VCaP (cell line): ENCODE results near the gene GBP5.
"Not testable (repeated sequence)": the region's sequence is repeated elsewhere in the genome, so short reads cannot be mapped to it uniquely, and the experiment has no call there.

Source experiments
- H3K27ac ChIP-seq: fragments of 450-650 bp; 2 replicates; pipeline ENCODE4 v1.5.1; 2017
- CTCF ChIP-seq: fragments of 450-650 bp; conservative IDR thresholded peaks from 2 replicates; pipeline ENCODE4 v1.5.1; 2017; ENCODE audit warnings: mild to moderate bottlenecking, moderate library complexity

Gene GBP5

GRCh38 chr1:89305493-89305892 lies 32.8 kb upstream of the GBP5 start:
- TF ChIP-seq CTCF, result no peak
- no peak overlapping the region for H3K27ac ChIP-seq

- H3K27ac ChIP-seq, result no peak overlapping the region
- TF ChIP-seq CTCF, result no peak
These were observed 32.0 kb upstream of the GBP5 start for GRCh38 chr1:89304572-89305230.

- no peak for TF ChIP-seq CTCF
- no peak overlapping the region for H3K27ac ChIP-seq
These were observed 30.2 kb upstream of the GBP5 start for GRCh38 chr1:89302697-89303332.

GRCh38 chr1:89299739-89300463 lies 27.2 kb upstream of the GBP5 start:
- H3K27ac ChIP-seq, result not testable (repeated sequence)

GRCh38 chr1:89298461-89298860 lies 25.8 kb upstream of the GBP5 start:
- no peak overlapping the region for H3K27ac ChIP-seq
- no peak for TF ChIP-seq CTCF

GRCh38 chr1:89295187-89295586 lies 22.5 kb upstream of the GBP5 start:
- no peak overlapping the region for H3K27ac ChIP-seq
- no peak for TF ChIP-seq CTCF

- no peak for TF ChIP-seq CTCF
- H3K27ac ChIP-seq, result no peak overlapping the region
These were observed 18.6 kb upstream of the GBP5 start for GRCh38 chr1:89291276-89291675.

- no peak overlapping the region for H3K27ac ChIP-seq
- TF ChIP-seq CTCF, result no peak
These were observed 15.3 kb upstream of the GBP5 start for GRCh38 chr1:89288051-89288340.
